Measurements from ENCODE around the gene GARNL3.

GRCh38 chr9:127422133-127422782, 157.7 kb downstream of the GARNL3 start:
- TF ChIP-seq ATF2 (tag by site-specific recombination; IDR thresholded peaks at IDR 0.05; ENCODE audit: low read depth) (no peak), ZNF580 (tag by site-specific recombination; IDR thresholded peaks at IDR 0.05) (no peak), ZSCAN5A (tag by site-specific recombination; IDR thresholded peaks at IDR 0.05) (no peak), CTCF (tag by site-specific recombination; IDR thresholded peaks at IDR 0.05) (no peak), ZNF24 (tag by site-specific recombination; IDR thresholded peaks at IDR 0.05) (no peak), YY1 (tag by site-specific recombination; IDR thresholded peaks at IDR 0.05) (no peak), ZNF561 (tag by site-specific recombination; IDR thresholded peaks at IDR 0.05; ENCODE audit: borderline replicate concordance) (no peak), ZBTB44 (tag by site-specific recombination; IDR thresholded peaks at IDR 0.05) (no peak), KLF9 (tag by site-specific recombination; IDR thresholded peaks at IDR 0.05; ENCODE audit: low read depth) (no peak), ZNF596 (tag by site-specific recombination; IDR thresholded peaks at IDR 0.05) (no peak), ZNF768 (tag by site-specific recombination; IDR thresholded peaks at IDR 0.05) (no peak), ZBTB7A (tag by site-specific recombination; IDR thresholded peaks at IDR 0.05; ENCODE audit: low read depth) (no peak), KLF16 (tag by site-specific recombination; IDR thresholded peaks at IDR 0.05) (no peak), OVOL3 (tag by site-specific recombination; IDR thresholded peaks at IDR 0.05) (no peak)
